ENCODE measurements around the gene TMCC2. TPM values are rescaled to one million over a fixed set of nuclear protein-coding genes. Genes with fewer than 3 reads are reported as not detected.
A peak's percentile ranks its signal among the peaks of the same experiment; 100 is the strongest.

TMCC2 gene
- total and polyA plus RNA-seq, 2 donors (not counting 1 experiment from before 2014, with no cell fraction given) = 2.0 to 4.0 TPM

GRCh38 chr1:205312866-205313562, 85.3 kb downstream of the TMCC2 start:
- Mint-ChIP-seq H3K4me3 (peak overlapping the region; percentile 94), H3K4me1 (peaks cover 92% of the 10 kb centered on the region), H3K27me3 (no peaks in the 10 kb centered on the region), H3K9me3 (ENCODE audit: insufficient read depth) (no peaks in the 10 kb centered on the region), H3K27ac (peak overlapping the region; percentile 98)
- no peak for DNase-seq
- intact Hi-C loops (cut with micrococcal nuclease) = loop anchor here (1.0 to 10.0 kb wide), 5 partner anchors 8 to 322 kb away; partner anchors contain the start of genes ELK4 and NUAK2
- Histone ChIP-seq H3K27me3 (replicated peaks in 1 of 4; ENCODE audit: control extremely low read depth in 1 of 4, control insufficient read depth in 3 of 4, insufficient read depth in 4 of 4, low read length in 3 of 4) (no peaks in the 10 kb centered on the region), H4K20me1 (ENCODE audit: control insufficient read depth, insufficient read depth, low read length, poor library complexity, severe bottlenecking) (peaks cover 95% of the 10 kb centered on the region), H3K9ac (ENCODE audit: low read length) (peak overlapping the region; percentile 71), H3K4me3 (ENCODE audit: control extremely low read depth in 1 of 5, extremely low read depth in 1 of 5, insufficient read depth in 1 of 5, low read depth in 2 of 5, low read length in 4 of 5) (peak overlapping the region; percentile 39 to 74 (median 56)), H3K4me1 (ENCODE audit: control insufficient read depth in 2 of 2, insufficient read depth in 2 of 2, low read length in 2 of 2) (peaks cover 81 to 84% of the 10 kb centered on the region in 2 donors), H3K79me2 (ENCODE audit: control insufficient read depth, insufficient read depth, low read length) (peaks cover 100% of the 10 kb centered on the region), H2AFZ (ENCODE audit: insufficient read depth, low read depth, low read length, poor library complexity, severe bottlenecking) (no peak overlapping the region), H3K9me3 (ENCODE audit: control extremely low read depth in 1 of 3, control insufficient read depth in 2 of 3, insufficient read depth in 1 of 3, low read length in 2 of 3) (no peaks in the 10 kb centered on the region), H3K36me3 (replicated peaks in 1 of 2; ENCODE audit: control extremely low read depth in 1 of 2, control insufficient read depth in 1 of 2, extremely low read depth in 1 of 2, insufficient read depth in 2 of 2, low read length in 1 of 2) (peaks cover 3 to 70% of the 10 kb centered on the region in 2 experiments), H3K27ac (ENCODE audit: low read length in 2 of 2) (peak overlapping the region; percentile 82 to 98), H3K4me2 (replicated peaks; ENCODE audit: low read depth, low read length, poor library complexity, severe bottlenecking) (peak overlapping the region; percentile 96)
- POLR2A ChIA-PET = interaction anchor here (0.5 to 17.1 kb wide), 14 partner anchors 8 to 265 kb away, joined by 3 to 372 read pairs (median 8); partner anchors contain the start of gene NUAK2
- no peak for ATAC-seq (ENCODE audit: low read depth)
- no peak for TF ChIP-seq EZH2 (IDR thresholded peaks at IDR 0.05; ENCODE audit: borderline replicate concordance, insufficient read depth, low read depth, low read length, poor library complexity, severe bottlenecking)
- TF ChIP-seq CTCF (IDR thresholded peaks at IDR 0.05) = no peak
- 31% methylated on average over 5 of the region's 10 CpGs for WGBS (ENCODE audit: insufficient coverage)
- CTCF ChIA-PET = interaction anchor here (0.6 to 56.6 kb wide), 8 partner anchors 12 to 797 kb away, joined by 3 to 2421 read pairs (median 5); partner anchors contain the start of genes MDM4, NUAK2 and TMCC2
